GM12878 (cell line): ENCODE results near the gene RDH5. TPM values are rescaled to one million over a fixed set of nuclear protein-coding genes. Genes with fewer than 3 reads are reported as not detected.

Source experiments
- ATAC-seq: fragments of 200-7000 bp; cut with Tn5 transposase; 3 replicates; pipeline ENCODE4 v1.9.1; 2020; ENCODE audit warnings: mild to moderate bottlenecking, moderate library complexity
- BruUV-seq: library from RNA; stranded (reverse); fragments of 400-500 nt; replicated peaks from 2 replicates; lab custom pipeline; 2021; lab: Mats Ljungman, UMichigan
- CTCF ChIA-PET: fragments of 300-600 bp; sonication (Branson Sonifier 250); formaldehyde crosslinking; extraction: SDS; loops from one replicate; lab custom pipeline; 2021; ENCODE audit warnings: inconsistent platforms; lab: Yijun Ruan, JAX
- POLR2A ChIA-PET: fragments of 350-600 bp; formaldehyde crosslinking; extraction: SDS; loops from one replicate; lab custom pipeline; 2021; ENCODE audit warnings: inconsistent platforms; lab: Charles Lee
- RAD21 ChIA-PET: fragments of 300-600 bp; sonication (Branson Sonifier 250); formaldehyde crosslinking; loops from one replicate; lab custom pipeline; 2023; ENCODE audit warnings: antibody characterized with exemption; ENCODE audit not compliant: unreplicated experiment; lab: Charles Lee
- SMC1A ChIA-PET: fragments of 300-600 bp; sonication (Branson Sonifier 250); formaldehyde crosslinking; loops from one replicate; lab custom pipeline; 2023; ENCODE audit not compliant: unreplicated experiment, uncharacterized antibody; lab: Charles Lee
- DNase-seq: peaks from one replicate; pipeline ENCODE4 v3.0.0-alpha.2; 2011; ENCODE audit warnings: low read depth, low spot score
- FAIRE-seq: peaks from 3 replicates; lab custom pipeline; 2011; peaks lifted over from hg19 to GRCh38; lab: Jason Lieb, UNC
- H2AFZ ChIP-seq: 2 replicates; pipeline ENCODE4 v1.6.0; 2011; ENCODE audit warnings: low read depth, low read length, control low read depth; ENCODE audit not compliant: control insufficient read depth
- H3K27ac ChIP-seq: 2 replicates; pipeline ENCODE4 v1.5.1; 2011; ENCODE audit warnings: control low read depth; ENCODE audit not compliant: control insufficient read depth, insufficient read depth
- H3K27me3 ChIP-seq, 2 experiments: replicated peaks in 1 of 2; 2 replicates each; pipeline versions ENCODE4 v1.6.0 to v1.6.1; 2011; ENCODE audit warnings: low read length in 1 of 2; ENCODE audit not compliant: control insufficient read depth in 2 of 2, insufficient read depth in 2 of 2
- H3K36me3 ChIP-seq, 2 experiments: 2 replicates each; pipeline ENCODE4 v1.5.1; 2011; ENCODE audit warnings: low read length in 1 of 2; ENCODE audit not compliant: control insufficient read depth in 2 of 2, insufficient read depth in 2 of 2
- H3K4me1 ChIP-seq: 2 replicates; pipeline ENCODE4 v1.6.1; 2011; ENCODE audit warnings: mild to moderate bottlenecking, low read length, moderate library complexity, mixed read lengths; ENCODE audit not compliant: control insufficient read depth, insufficient read depth
- H3K4me2 ChIP-seq: 2 replicates; pipeline ENCODE4 v1.6.0; 2011; ENCODE audit warnings: control low read depth; ENCODE audit not compliant: control insufficient read depth, insufficient read depth
- H3K4me3 ChIP-seq: fragments of 200-600 bp; sonication (generic); 2 replicates; pipeline ENCODE4 v1.5.1; 2016
- H3K79me2 ChIP-seq: 2 replicates; pipeline ENCODE4 v1.6.0; 2011; ENCODE audit warnings: low read length; ENCODE audit not compliant: control insufficient read depth, insufficient read depth
- H3K9ac ChIP-seq: 2 replicates; pipeline ENCODE4 v1.8.0; 2011; ENCODE audit warnings: low read length, control low read depth, mixed read lengths; ENCODE audit not compliant: control insufficient read depth, insufficient read depth
- H3K9me3 ChIP-seq: replicated peaks from 3 replicates; pipeline ENCODE4 v1.5.1; 2011; ENCODE audit warnings: mild to moderate bottlenecking, low read length; ENCODE audit not compliant: control insufficient read depth, insufficient read depth
- H4K20me1 ChIP-seq: 2 replicates; pipeline ENCODE4 v1.6.0; 2011; ENCODE audit not compliant: control insufficient read depth, insufficient read depth
- BACH1 ChIP-seq: fragments of 450-650 bp; IDR thresholded peaks from 2 replicates; pipeline ENCODE4 v1.6.1; 2017; ENCODE audit warnings: mild to moderate bottlenecking, borderline replicate concordance
- BHLHE40 ChIP-seq, 2 experiments: fragments of 450-650 bp in 1 of 2; IDR thresholded peaks; 2 replicates each; pipeline ENCODE4 v1.6.1; 2011 to 2017; ENCODE audit warnings: low read depth in 2 of 2, borderline replicate concordance in 1 of 2, improper control_type of control experiment in 1 of 2, low read length in 1 of 2, mild to moderate bottlenecking in 1 of 2
- EGR1 ChIP-seq, 2 experiments: IDR thresholded peaks; 1 replicate in 1 of 2; 2 replicates in 1 of 2; pipeline ENCODE4 v1.6.1; 2011 to 2012; ENCODE audit warnings: low read depth in 2 of 2, low read length in 2 of 2, borderline replicate concordance in 1 of 2, mild to moderate bottlenecking in 1 of 2, moderate library complexity in 1 of 2
- FOXM1 ChIP-seq: IDR thresholded peaks from 2 replicates; pipeline ENCODE4 v1.6.1; 2012; ENCODE audit warnings: low read depth, mild to moderate bottlenecking, inconsistent platforms, low read length, moderate library complexity
- HDAC6 ChIP-seq: fragments of 200-600 bp; sonication (generic); IDR thresholded peaks from one replicate; pipeline ENCODE4 v1.8.0; 2017; ENCODE audit warnings: antibody characterized with exemption; ENCODE audit not compliant: unreplicated experiment
- MYC ChIP-seq: IDR thresholded peaks from 2 replicates; pipeline ENCODE4 v1.6.1; 2011; ENCODE audit warnings: mild to moderate bottlenecking, low read length, moderate library complexity, inconsistent platforms; ENCODE audit not compliant: insufficient read depth, insufficient replicate concordance, insufficient read length, severe bottlenecking
- RCOR1 ChIP-seq: conservative IDR thresholded peaks from 2 replicates; pipeline ENCODE4 v1.6.1; 2012; ENCODE audit warnings: low read depth, low read length, improper control_type of control experiment
- SMAD1 ChIP-seq: fragments of 450-650 bp; IDR thresholded peaks from 2 replicates; pipeline ENCODE4 v1.6.1; 2018; ENCODE audit warnings: mild to moderate bottlenecking, low read depth; ENCODE audit not compliant: partially characterized antibody
- SPI1 ChIP-seq: IDR thresholded peaks from 2 replicates; pipeline ENCODE4 v1.6.1; 2011; ENCODE audit warnings: low read depth, mild to moderate bottlenecking, low read length, moderate library complexity, borderline replicate concordance; ENCODE audit not compliant: insufficient read depth
- SREBF2 ChIP-seq: IDR thresholded peaks from 2 replicates; pipeline ENCODE4 v1.6.1; 2012; ENCODE audit warnings: mild to moderate bottlenecking, low read length
- STAT1 ChIP-seq: fragments of 450-650 bp; conservative IDR thresholded peaks from 2 replicates; pipeline ENCODE4 v1.6.1; 2014; ENCODE audit warnings: antibody characterized with exemption, mild to moderate bottlenecking
- STAT3 ChIP-seq: IDR thresholded peaks from 2 replicates; pipeline ENCODE4 v1.6.1; 2011; ENCODE audit warnings: low read depth, low read length, improper control_type of control experiment
- WRNIP1 ChIP-seq: IDR thresholded peaks from 2 replicates; pipeline ENCODE4 v1.6.1; 2011; ENCODE audit warnings: low read depth, low read length, improper control_type of control experiment, borderline replicate concordance
- YBX1 ChIP-seq: fragments of 450-650 bp; IDR thresholded peaks from 2 replicates; pipeline ENCODE4 v1.6.1; 2016; ENCODE audit warnings: antibody characterized with exemption
- ZNF24 ChIP-seq: fragments of 450-650 bp; IDR thresholded peaks from 2 replicates; pipeline ENCODE4 v1.6.1; 2017; ENCODE audit warnings: antibody characterized with exemption, mild to moderate bottlenecking
- ZNF384 ChIP-seq: IDR thresholded peaks from 2 replicates; pipeline ENCODE4 v1.6.1; 2012; ENCODE audit warnings: low read depth, mild to moderate bottlenecking, low read length, improper control_type of control experiment, borderline replicate concordance
- ZZZ3 ChIP-seq: IDR thresholded peaks from 2 replicates; pipeline ENCODE4 v1.6.1; 2011; ENCODE audit warnings: low read depth; ENCODE audit not compliant: control insufficient read depth, insufficient read length
- WGBS: methylation state at CpG from one replicate; pipeline ENCODE4 v1.1.6; 2016; ENCODE audit warnings: low lambda C conversion rate; ENCODE audit not compliant: insufficient replicate concordance, insufficient coverage; ENCODE audit errors: missing lambda C conversion rate; 5-methylcytosine and 5-hydroxymethylcytosine counted together
- in situ Hi-C: fragments of 300-500 bp; cut with MboI; formaldehyde crosslinking; loops from 9 replicates; pipeline ENCODE4 v1.14.3; 2018; ENCODE audit warnings: mixed read lengths
- intact Hi-C: fragments of 100-400 bp; cut with micrococcal nuclease; formaldehyde crosslinking; loops from one replicate; pipeline ENCODE4 v1.14.2; 2022; ENCODE audit not compliant: unreplicated experiment
- polyA plus RNA-seq, 11 experiments: library from polyadenylated mRNA; depleted of rRNA in 4 of 11; unstranded in 6 of 11; stranded (reverse) in 5 of 11; fragments of >200 nt; fragmentation: Nextera tagmentation in 4 of 11; fragmentation: Illumina TruSeq in 1 of 11; extraction: Ambion mirVana in 4 of 11; extraction: Trizol in 1 of 11; gene quantifications; 1 replicate in 1 of 11; 2 replicates in 10 of 11; pipeline versions ENCODE4 v1.2.1 to v1.2.3, GENCODE V29; 2011 to 2016; ENCODE audit warnings: inconsistent platforms in 2 of 11, missing spikeins in 2 of 11, low read depth in 1 of 11
- total RNA-seq, 4 experiments: library from RNA; depleted of rRNA in 3 of 4; stranded (reverse); fragments of >200 nt in 3 of 4; fragmentation: Illumina TruSeq in 1 of 4; extraction: Trizol in 1 of 4; gene quantifications; 2 replicates each; pipeline versions ENCODE4 v1.2.1 to v1.2.3, GENCODE V29; 2013 to 2021
- TF ChIP-seq, protein P1 (sequence below): fragments of 150-350 bp; IDR thresholded peaks from 2 replicates; pipeline ENCODE4 v1.6.1; 2014; ENCODE audit warnings: mild to moderate bottlenecking, low read depth, low read length
- TF ChIP-seq, protein P2 (sequence below): IDR thresholded peaks from 2 replicates; pipeline ENCODE4 v1.6.1; 2011; ENCODE audit warnings: borderline replicate concordance, low read depth, mild to moderate bottlenecking, moderate library complexity, low read length; ENCODE audit not compliant: insufficient read depth, poor library complexity, severe bottlenecking
- TF ChIP-seq, protein P3 (sequence below): IDR thresholded peaks from 2 replicates; pipeline ENCODE4 v1.6.1; 2011; ENCODE audit warnings: low read depth, low read length, improper control_type of control experiment, borderline replicate concordance

Gene RDH5
- total and polyA plus RNA-seq, 10 of the 15 experiments (the other 5 are each of a cell fraction or from before 2014, with no cell fraction given) = 2.6 to 11.6 (median 7.3) TPM

DNA sequence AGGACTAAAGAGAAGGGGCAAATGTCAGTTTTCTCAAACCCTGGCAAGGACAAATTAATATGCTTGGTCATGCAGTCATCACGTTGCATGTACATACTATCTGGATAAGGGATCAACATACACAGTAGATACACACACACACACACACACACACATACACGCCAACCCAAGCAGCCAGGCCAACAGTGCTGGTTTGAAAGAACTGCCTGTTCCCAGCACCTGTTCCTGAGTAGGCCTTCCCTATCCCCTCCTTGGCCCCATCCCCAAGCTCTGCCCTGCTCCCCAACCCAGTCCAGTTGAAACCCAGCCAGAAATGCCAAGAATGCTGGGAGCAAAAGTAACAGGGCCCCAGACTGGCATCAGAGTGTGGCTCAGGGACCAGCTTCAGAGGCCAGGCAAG is 16.9 kb upstream of the RDH5 start:
- no peaks in the 10 kb centered on the region for H3K36me3 ChIP-seq
- H3K27ac ChIP-seq = no peak overlapping the region
- no peak overlapping the region for H3K4me3 ChIP-seq
- no peak for FAIRE-seq
- ChIA-PET POLR2A (no interaction called here), RAD21 (no interaction called here), SMC1A (no interaction called here), CTCF (no interaction called here)
- peaks cover 0 to 3% of the 10 kb centered on the region in 2 experiments; a peak in 2 of 4 replicates for H3K27me3 ChIP-seq
- no peak for ATAC-seq
- 27% methylated on average over 2 of the region's 2 CpGs for WGBS
- TF ChIP-seq SMAD1 (no peak), EGR1 (IDR thresholded peaks at IDR 0.05; ENCODE audit: borderline replicate concordance in 1 of 2, low read depth in 2 of 2, low read length in 2 of 2) (no peak), YBX1 (no peak), ZNF384 (no peak), SPI1 (no peak), ZNF24 (no peak), STAT3 (no peak), RCOR1 (no peak), BHLHE40 (IDR thresholded peaks at IDR 0.05; ENCODE audit: borderline replicate concordance in 1 of 2, low read depth in 2 of 2, low read length in 1 of 2) (no peak), SREBF2 (no peak), FOXM1 (no peak), BACH1 (no peak), WRNIP1 (no peak), ZZZ3 (no peak), MYC (no peak), STAT1 (no peak), HDAC6 (no peak)
- TF ChIP-seq, protein P1, sequence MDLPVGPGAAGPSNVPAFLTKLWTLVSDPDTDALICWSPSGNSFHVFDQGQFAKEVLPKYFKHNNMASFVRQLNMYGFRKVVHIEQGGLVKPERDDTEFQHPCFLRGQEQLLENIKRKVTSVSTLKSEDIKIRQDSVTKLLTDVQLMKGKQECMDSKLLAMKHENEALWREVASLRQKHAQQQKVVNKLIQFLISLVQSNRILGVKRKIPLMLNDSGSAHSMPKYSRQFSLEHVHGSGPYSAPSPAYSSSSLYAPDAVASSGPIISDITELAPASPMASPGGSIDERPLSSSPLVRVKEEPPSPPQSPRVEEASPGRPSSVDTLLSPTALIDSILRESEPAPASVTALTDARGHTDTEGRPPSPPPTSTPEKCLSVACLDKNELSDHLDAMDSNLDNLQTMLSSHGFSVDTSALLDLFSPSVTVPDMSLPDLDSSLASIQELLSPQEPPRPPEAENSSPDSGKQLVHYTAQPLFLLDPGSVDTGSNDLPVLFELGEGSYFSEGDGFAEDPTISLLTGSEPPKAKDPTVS = no peak
- TF ChIP-seq, protein P2, sequence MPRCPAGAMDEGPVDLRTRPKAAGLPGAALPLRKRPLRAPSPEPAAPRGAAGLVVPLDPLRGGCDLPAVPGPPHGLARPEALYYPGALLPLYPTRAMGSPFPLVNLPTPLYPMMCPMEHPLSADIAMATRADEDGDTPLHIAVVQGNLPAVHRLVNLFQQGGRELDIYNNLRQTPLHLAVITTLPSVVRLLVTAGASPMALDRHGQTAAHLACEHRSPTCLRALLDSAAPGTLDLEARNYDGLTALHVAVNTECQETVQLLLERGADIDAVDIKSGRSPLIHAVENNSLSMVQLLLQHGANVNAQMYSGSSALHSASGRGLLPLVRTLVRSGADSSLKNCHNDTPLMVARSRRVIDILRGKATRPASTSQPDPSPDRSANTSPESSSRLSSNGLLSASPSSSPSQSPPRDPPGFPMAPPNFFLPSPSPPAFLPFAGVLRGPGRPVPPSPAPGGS = no peak
- TF ChIP-seq, protein P3, sequence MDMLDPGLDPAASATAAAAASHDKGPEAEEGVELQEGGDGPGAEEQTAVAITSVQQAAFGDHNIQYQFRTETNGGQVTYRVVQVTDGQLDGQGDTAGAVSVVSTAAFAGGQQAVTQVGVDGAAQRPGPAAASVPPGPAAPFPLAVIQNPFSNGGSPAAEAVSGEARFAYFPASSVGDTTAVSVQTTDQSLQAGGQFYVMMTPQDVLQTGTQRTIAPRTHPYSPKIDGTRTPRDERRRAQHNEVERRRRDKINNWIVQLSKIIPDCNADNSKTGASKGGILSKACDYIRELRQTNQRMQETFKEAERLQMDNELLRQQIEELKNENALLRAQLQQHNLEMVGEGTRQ = no peak
- H2AFZ ChIP-seq = no peak overlapping the region
- in situ Hi-C loops = no loop called here
- H4K20me1 ChIP-seq = no peaks in the 10 kb centered on the region
- intact Hi-C loops = no loop called here
- H3K79me2 ChIP-seq = no peaks in the 10 kb centered on the region
- no peak for DNase-seq
- H3K4me1 ChIP-seq = no peaks in the 10 kb centered on the region
- BruUV-seq = no TSS peak
- H3K9ac ChIP-seq = no peak overlapping the region
- H3K9me3 ChIP-seq = no peaks in the 10 kb centered on the region
- no peak overlapping the region for H3K4me2 ChIP-seq
